GM21576 (cell line): ENCODE data around the gene SUSD3.

ENCODE experiments used
- ATAC-seq: cut with Tn5 transposase; IDR thresholded peaks from one replicate; pipeline ENCODE4 v1.9.1; 2021; ENCODE audit warnings: mild to moderate bottlenecking, moderate library complexity; ENCODE audit not compliant: unreplicated experiment

Gene SUSD3

GRCh38 chr9:93072383-93072795, 13.9 kb downstream of the SUSD3 start:
- no peak for ATAC-seq

GRCh38 chr9:93076101-93076791, 17.7 kb downstream of the SUSD3 start:
- no peak for ATAC-seq

GRCh38 chr9:93076792-93077128, 18.3 kb downstream of the SUSD3 start:
- no peak for ATAC-seq

- no peak for ATAC-seq
Measured at GRCh38 chr9:93077367-93077766, 18.9 kb downstream of the SUSD3 start.

GRCh38 chr9:93077811-93078210, 19.3 kb downstream of the SUSD3 start:
- no peak for ATAC-seq

GRCh38 chr9:93079371-93079770, 20.9 kb downstream of the SUSD3 start:
- no peak for ATAC-seq

- no peak for ATAC-seq
Measured at GRCh38 chr9:93080406-93080805, 21.9 kb downstream of the SUSD3 start.

GRCh38 chr9:93081081-93081529, 22.6 kb downstream of the SUSD3 start:
- no peak for ATAC-seq

GRCh38 chr9:93081931-93082330, 23.4 kb downstream of the SUSD3 start:
- no peak for ATAC-seq

- ATAC-seq: no peak
Measured at GRCh38 chr9:93082841-93083411, 24.4 kb downstream of the SUSD3 start.

GRCh38 chr9:93083592-93084470, 25.3 kb downstream of the SUSD3 start:
- ATAC-seq: no peak

GRCh38 chr9:93084471-93084881, 26.0 kb downstream of the SUSD3 start:
- ATAC-seq: no peak

GRCh38 chr9:93085676-93086075, 27.2 kb downstream of the SUSD3 start:
- ATAC-seq: no peak

GRCh38 chr9:93086447-93087224, 28.1 kb downstream of the SUSD3 start:
- no peak for ATAC-seq

GRCh38 chr9:93087971-93088655, 29.6 kb downstream of the SUSD3 start:
- no peak for ATAC-seq

GRCh38 chr9:93088656-93089015, 30.1 kb downstream of the SUSD3 start:
- no peak for ATAC-seq

- ATAC-seq: no peak
Measured at GRCh38 chr9:93089024-93089423, 30.5 kb downstream of the SUSD3 start.

- no peak for ATAC-seq
Measured at GRCh38 chr9:93089481-93089991, 31.0 kb downstream of the SUSD3 start.

- no peak for ATAC-seq
Measured at GRCh38 chr9:93090091-93090655, 31.7 kb downstream of the SUSD3 start.

- ATAC-seq: no peak
Measured at GRCh38 chr9:93091056-93091452, 32.6 kb downstream of the SUSD3 start.
